ENCODE data around the gene HAGHL.
A peak's percentile ranks its signal among the peaks of the same experiment; 100 is the strongest.
"Not testable (repeated sequence)": the region's sequence is repeated elsewhere in the genome, so short reads cannot be mapped to it uniquely, and the experiment has no call there.

HAGHL gene

GRCh38 chr16:689175-689897, 37.6 kb upstream of the HAGHL start:
- DNase-seq = no peak

- DNase-seq = not testable (repeated sequence)
Measured at GRCh38 chr16:691242-691641, 35.7 kb upstream of the HAGHL start.

- DNase-seq = no peak
Measured at GRCh38 chr16:692356-693108, 34.4 kb upstream of the HAGHL start.

- DNase-seq = no peak
Measured at GRCh38 chr16:693364-693763, 33.5 kb upstream of the HAGHL start.

- no peak for DNase-seq
Measured at GRCh38 chr16:693766-694165, 33.1 kb upstream of the HAGHL start.

- no peak for DNase-seq
Measured at GRCh38 chr16:694187-694862, 32.6 kb upstream of the HAGHL start.

- DNase-seq = no peak
Measured at GRCh38 chr16:694863-695354, 32.0 kb upstream of the HAGHL start.

GRCh38 chr16:695355-696089, 31.4 kb upstream of the HAGHL start:
- peak; percentile 24 for DNase-seq

- DNase-seq = no peak
Measured at GRCh38 chr16:698911-699671, 27.8 kb upstream of the HAGHL start.

- DNase-seq = no peak
Measured at GRCh38 chr16:700684-701584, 26.0 kb upstream of the HAGHL start.

- no peak for DNase-seq
Measured at GRCh38 chr16:702341-702740, 24.6 kb upstream of the HAGHL start.

- no peak for DNase-seq
Measured at GRCh38 chr16:703406-703805, 23.5 kb upstream of the HAGHL start.

- no peak for DNase-seq
Measured at GRCh38 chr16:704047-704446, 22.9 kb upstream of the HAGHL start.

GRCh38 chr16:704552-705380, 22.1 kb upstream of the HAGHL start:
- no peak for DNase-seq

GRCh38 chr16:705431-706188, 21.3 kb upstream of the HAGHL start, which contains the start of gene FBXL16:
Gene FBXL16 (minus strand): TSS chr16:705801. CDS start chr16:697405, 8,396 bp downstream.
- peak; percentile 43 for DNase-seq

GRCh38 chr16:706189-707061, 20.5 kb upstream of the HAGHL start:
- no peak for DNase-seq

GRCh38 chr16:707062-707538, 19.8 kb upstream of the HAGHL start:
- no peak for DNase-seq

GRCh38 chr16:708019-708418, 18.9 kb upstream of the HAGHL start:
- DNase-seq = no peak
